ACC112 (cell line): ENCODE data around the gene BORA.
A peak's percentile ranks its signal among the peaks of the same experiment; 100 is the strongest.
"Not testable (repeated sequence)": the region's sequence is repeated elsewhere in the genome, so short reads cannot be mapped to it uniquely, and the experiment has no call there.

Experiments used
- H2AFZ ChIP-seq: fragments of 200-600 bp; sonication (generic); one replicate; pipeline ENCODE4 v1.6.0; 2017; ENCODE audit warnings: antibody characterized with exemption, low read length; ENCODE audit not compliant: unreplicated experiment
- H3K27ac ChIP-seq: fragments of 200-600 bp; sonication (generic); 2 replicates; pipeline ENCODE4 v1.5.1; 2014; ENCODE audit warnings: low read depth, mild to moderate bottlenecking, antibody characterized with exemption, low read length, moderate library complexity
- H3K27me3 ChIP-seq: fragments of 200-600 bp; sonication (generic); 2 replicates; pipeline ENCODE4 v1.6.1; 2014; ENCODE audit warnings: mild to moderate bottlenecking, antibody characterized with exemption, low read length, moderate library complexity, mixed read lengths; ENCODE audit not compliant: insufficient read depth
- H3K36me3 ChIP-seq: fragments of 200-600 bp; sonication (generic); 2 replicates; pipeline ENCODE4 v1.6.1; 2016; ENCODE audit warnings: mild to moderate bottlenecking, antibody characterized with exemption, low read length, moderate library complexity, mixed read lengths; ENCODE audit not compliant: insufficient read depth
- H3K4me1 ChIP-seq: fragments of 200-600 bp; sonication (generic); one replicate; pipeline ENCODE4 v1.6.1; 2016; ENCODE audit warnings: low read length, mixed read lengths; ENCODE audit not compliant: insufficient read depth, unreplicated experiment, control insufficient read depth
- H3K4me3 ChIP-seq: fragments of 200-600 bp; sonication (generic); 2 replicates; pipeline ENCODE4 v1.5.1; 2014; ENCODE audit warnings: mild to moderate bottlenecking, low read depth, low read length
- H3K79me2 ChIP-seq: fragments of 200-600 bp; sonication (generic); one replicate; pipeline ENCODE4 v1.6.0; 2016; ENCODE audit warnings: low read length; ENCODE audit not compliant: control insufficient read depth, unreplicated experiment, insufficient read depth

BORA gene

DNA sequence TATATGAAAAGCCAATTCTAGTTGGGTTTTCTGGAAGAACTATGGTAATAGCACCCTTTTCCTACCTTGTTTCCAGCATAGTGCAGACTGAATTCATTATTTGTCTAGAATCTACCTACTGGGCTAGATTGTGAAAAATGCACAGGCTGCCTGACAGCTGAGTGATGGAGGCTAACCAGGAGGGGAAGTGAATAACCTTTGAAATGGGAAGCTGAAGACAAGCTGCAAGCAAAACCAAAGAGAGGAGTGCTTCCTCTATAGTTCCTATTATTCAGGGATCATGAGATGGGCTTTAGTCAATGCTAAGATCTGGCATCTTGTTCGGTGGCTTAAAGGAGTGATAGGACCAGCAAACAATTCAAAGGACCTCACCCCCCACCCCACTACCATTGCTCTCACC lies 27.2 kb upstream of the BORA start:
- no peak overlapping the region for H2AFZ ChIP-seq
- H3K27me3 ChIP-seq: peaks cover 17% of the 10 kb centered on the region
- H3K79me2 ChIP-seq: no peaks in the 10 kb centered on the region
- no peaks in the 10 kb centered on the region for H3K36me3 ChIP-seq
- H3K4me3 ChIP-seq: no peak overlapping the region
- H3K27ac ChIP-seq: no peak overlapping the region
- H3K4me1 ChIP-seq: no peaks in the 10 kb centered on the region

DNA sequence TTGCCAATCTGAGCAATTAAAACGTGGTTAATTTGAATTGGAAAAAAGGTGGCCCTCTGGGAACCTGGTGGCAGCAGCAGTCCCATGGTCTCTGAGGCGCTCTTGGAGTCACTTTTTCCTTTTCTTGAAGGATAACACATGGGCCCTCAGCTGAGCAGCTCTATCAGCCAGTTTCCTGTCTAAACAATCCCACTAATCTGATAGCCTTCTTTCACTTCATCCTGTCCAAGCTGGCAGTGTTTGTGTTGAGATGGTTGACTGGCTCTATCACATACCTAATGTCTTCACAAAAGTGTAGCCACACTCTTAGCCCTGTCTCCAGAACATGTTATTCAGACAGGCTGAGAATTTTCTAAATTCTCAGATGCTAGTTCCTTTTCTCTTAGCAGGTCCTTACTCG lies 10.9 kb upstream of the BORA start:
- peaks cover 32% of the 10 kb centered on the region for H3K79me2 ChIP-seq
- H3K27ac ChIP-seq: no peak overlapping the region
- H3K27me3 ChIP-seq: no peaks in the 10 kb centered on the region
- peaks cover 24% of the 10 kb centered on the region for H3K36me3 ChIP-seq
- no peaks in the 10 kb centered on the region for H3K4me1 ChIP-seq
- no peak overlapping the region for H2AFZ ChIP-seq
- H3K4me3 ChIP-seq: no peak overlapping the region

- H3K27ac ChIP-seq, H3K27me3 ChIP-seq: not testable (repeated sequence)
Observed at GRCh38 chr13:72726185-72726584, 1.5 kb upstream of the BORA start.

DNA sequence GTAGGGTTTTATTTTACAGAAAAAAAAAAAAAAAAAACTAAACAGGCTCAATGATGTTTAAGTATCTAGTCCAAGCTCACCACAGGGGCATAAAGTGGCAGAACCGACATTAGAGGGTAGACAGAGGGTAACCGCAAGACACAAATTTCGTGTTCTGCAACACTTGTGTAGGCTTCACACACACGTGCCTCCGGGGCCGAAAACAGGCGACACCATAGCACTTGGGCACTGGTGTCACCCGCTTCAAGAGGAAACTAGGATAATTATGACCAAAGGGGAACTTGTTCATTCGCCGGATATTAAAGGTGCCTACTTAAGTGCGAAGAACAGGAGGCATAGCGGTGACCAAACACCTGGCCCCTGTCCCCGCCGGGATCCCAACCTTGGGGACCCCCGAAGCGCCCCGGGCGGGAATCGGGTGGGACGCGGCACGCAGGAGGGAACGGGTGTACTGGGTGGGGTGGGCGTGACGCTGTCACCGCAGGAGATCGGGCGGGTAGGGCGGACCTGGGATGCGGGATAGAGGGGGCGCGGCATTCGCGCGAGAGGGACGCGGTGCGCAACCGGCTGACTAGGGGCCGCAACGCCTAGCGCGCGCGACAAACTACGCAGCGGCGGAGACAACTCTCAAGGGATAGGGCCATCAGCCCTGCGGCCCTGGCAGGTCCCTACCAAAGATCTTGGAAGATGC lies 852 bp upstream of the BORA start:
- Histone ChIP-seq H3K4me1 (peaks cover 5% of the 10 kb centered on the region), H3K27me3 (no peaks in the 10 kb centered on the region), H3K79me2 (peaks cover 86% of the 10 kb centered on the region), H3K36me3 (peaks cover 4% of the 10 kb centered on the region), H3K27ac (no peak overlapping the region), H2AFZ (peak overlapping the region; percentile 61), H3K4me3 (peak overlapping the region; percentile 92)

More at GRCh38 chr13:72726185-72726584, 1.5 kb upstream of the BORA start:
- H3K4me1 ChIP-seq, H2AFZ ChIP-seq, H3K36me3 ChIP-seq: not testable (repeated sequence)
- peak overlapping the region; percentile 92 for H3K4me3 ChIP-seq
- H3K79me2 ChIP-seq: peaks cover 86% of the 10 kb centered on the region

DNA sequence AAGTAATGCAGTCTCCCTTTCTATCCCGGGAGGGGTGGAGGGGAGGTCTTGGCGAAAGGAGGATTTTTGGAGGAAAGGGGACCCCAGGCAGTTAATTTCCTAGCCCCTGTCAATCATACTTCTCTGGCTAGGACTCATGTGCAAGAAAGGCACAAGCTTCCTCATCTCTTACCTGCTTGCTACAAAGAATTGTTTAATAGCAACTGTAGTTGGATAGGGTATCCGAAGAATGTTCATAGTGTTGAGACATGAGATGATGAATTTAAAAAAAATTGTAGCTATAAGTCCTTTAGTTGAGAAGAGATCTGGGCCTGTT lies 525 bp downstream of the BORA start:
- Histone ChIP-seq H3K27ac (0 out of 2 replicates have a peak overlapping the region, but pooled peaks have one; percentile 20), H3K4me1 (peaks cover 5% of the 10 kb centered on the region)

DNA sequence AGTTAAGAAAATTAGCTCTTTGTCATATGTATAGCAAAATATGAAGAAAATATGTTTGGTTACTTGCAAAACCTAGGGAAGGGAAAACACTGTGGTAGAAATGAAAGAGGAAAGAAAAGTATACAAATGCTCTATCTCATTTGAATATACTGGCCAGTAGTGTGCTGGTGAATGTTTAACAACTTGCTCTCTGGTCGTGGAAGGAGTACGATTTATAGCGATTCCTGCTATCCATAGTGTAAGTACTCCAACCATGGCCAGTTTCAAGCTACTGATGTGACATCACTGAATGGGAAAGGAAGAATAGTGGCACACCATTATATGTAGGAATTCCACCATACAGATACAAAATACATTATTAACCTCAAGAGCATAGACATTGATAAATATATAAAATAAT lies 9.3 kb downstream of the BORA start:
- no peak overlapping the region for H2AFZ ChIP-seq
- peaks cover 14% of the 10 kb centered on the region for H3K36me3 ChIP-seq
- H3K4me3 ChIP-seq: no peak overlapping the region
- peaks cover 29% of the 10 kb centered on the region for H3K79me2 ChIP-seq
- H3K27ac ChIP-seq: no peak overlapping the region
- no peaks in the 10 kb centered on the region for H3K4me1 ChIP-seq
- H3K27me3 ChIP-seq: no peaks in the 10 kb centered on the region

More for the DNA sequence above, 525 bp downstream of the BORA start:
- Histone ChIP-seq H3K4me3 (peak overlapping the region; percentile 92), H3K36me3 (peaks cover 10% of the 10 kb centered on the region), H2AFZ (peak overlapping the region; percentile 47), H3K79me2 (peaks cover 79% of the 10 kb centered on the region), H3K27me3 (no peaks in the 10 kb centered on the region)

- H3K79me2 ChIP-seq: peaks cover 20% of the 10 kb centered on the region
- H3K36me3 ChIP-seq: peaks cover 3% of the 10 kb centered on the region
- H2AFZ ChIP-seq: no peak overlapping the region
- no peak overlapping the region for H3K27ac ChIP-seq
- H3K27me3 ChIP-seq: no peaks in the 10 kb centered on the region
- H3K4me3 ChIP-seq: no peak overlapping the region
- H3K4me1 ChIP-seq: no peaks in the 10 kb centered on the region
Observed at GRCh38 chr13:72740015-72740414, 12.3 kb downstream of the BORA start.

- Histone ChIP-seq H3K27ac (no peak overlapping the region; the same call in 1 of the 2 replicates), H3K36me3 (peaks cover 19% of the 10 kb centered on the region), H3K4me1 (no peaks in the 10 kb centered on the region), H3K4me3 (no peak overlapping the region), H3K79me2 (peaks cover 18% of the 10 kb centered on the region), H2AFZ (no peak overlapping the region), H3K27me3 (no peaks in the 10 kb centered on the region)
Observed at GRCh38 chr13:72745260-72745659, 17.5 kb downstream of the BORA start.

- Histone ChIP-seq H3K4me3 (no peak overlapping the region), H3K4me1 (no peaks in the 10 kb centered on the region), H3K27me3 (no peaks in the 10 kb centered on the region), H2AFZ (no peak overlapping the region), H3K79me2 (no peaks in the 10 kb centered on the region), H3K36me3 (peaks cover 46% of the 10 kb centered on the region), H3K27ac (no peak overlapping the region)
Observed at GRCh38 chr13:72751220-72751619, 23.5 kb downstream of the BORA start.

DNA sequence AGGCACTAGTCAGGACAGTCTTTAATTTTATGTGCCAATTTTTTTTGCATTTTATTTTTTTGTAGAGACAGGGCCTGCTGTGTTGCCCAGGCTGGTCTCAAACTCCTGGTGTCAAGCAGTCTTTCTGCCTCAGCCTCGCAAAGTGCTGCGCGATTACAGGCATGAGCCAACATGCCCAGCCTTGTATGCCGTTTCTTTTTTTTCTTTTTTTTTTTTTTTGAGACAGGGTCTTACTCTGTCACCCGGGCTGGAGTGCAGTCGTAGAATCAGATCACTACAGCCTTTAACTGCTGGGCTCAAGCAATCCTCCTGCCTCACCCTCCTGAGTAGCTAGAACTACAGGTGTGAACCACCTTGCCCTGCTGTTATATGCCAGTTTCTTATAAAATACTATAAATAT lies 26.4 kb downstream of the BORA start:
- H3K79me2 ChIP-seq: no peaks in the 10 kb centered on the region
- H2AFZ ChIP-seq: no peak overlapping the region
- H3K4me1 ChIP-seq: no peaks in the 10 kb centered on the region
- H3K4me3 ChIP-seq: no peak overlapping the region
- H3K36me3 ChIP-seq: peaks cover 42% of the 10 kb centered on the region
- no peaks in the 10 kb centered on the region for H3K27me3 ChIP-seq
- H3K27ac ChIP-seq: no peak overlapping the region

DNA sequence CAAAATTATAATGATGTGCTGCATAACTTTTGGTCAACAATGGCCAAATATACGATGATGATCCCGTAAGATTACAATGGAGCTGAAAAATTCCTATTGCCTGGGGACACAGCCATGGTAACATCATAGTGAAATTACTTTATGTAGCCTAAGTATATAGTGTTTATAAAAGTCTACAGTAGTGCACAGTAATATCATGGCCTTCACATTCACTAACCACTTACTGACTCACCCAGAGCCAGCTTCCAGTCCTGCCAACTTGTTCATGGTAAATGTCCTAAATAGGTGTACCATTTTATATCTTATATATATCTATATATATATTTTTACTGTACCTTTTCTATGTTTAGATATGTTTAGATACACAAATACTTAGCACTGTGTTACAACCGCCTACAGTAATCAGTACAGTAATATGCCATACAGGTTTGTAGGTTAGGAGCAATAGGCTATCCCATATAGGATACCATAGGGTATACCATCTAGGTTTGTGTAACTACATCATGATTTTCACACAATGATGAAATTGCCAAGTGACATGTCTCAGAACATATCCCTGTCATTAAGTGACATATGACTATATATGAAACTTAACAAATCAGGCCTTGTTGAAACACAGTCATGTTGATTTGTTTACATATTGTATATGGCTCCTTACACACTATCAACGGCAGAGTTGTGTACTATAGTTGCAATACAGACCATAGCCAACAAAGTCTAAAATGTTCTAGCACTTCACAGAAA lies 30.2 kb downstream of the BORA start:
- no peaks in the 10 kb centered on the region for H3K27me3 ChIP-seq
- H2AFZ ChIP-seq: no peak overlapping the region
- no peaks in the 10 kb centered on the region for H3K79me2 ChIP-seq
- no peaks in the 10 kb centered on the region for H3K4me1 ChIP-seq
- peaks cover 43% of the 10 kb centered on the region for H3K36me3 ChIP-seq
- no peak overlapping the region for H3K4me3 ChIP-seq
- no peak overlapping the region for H3K27ac ChIP-seq
